GM18858 (cell line): ENCODE data around the gene KCNIP3.
"Not testable (repeated sequence)": the region's sequence is repeated elsewhere in the genome, so short reads cannot be mapped to it uniquely, and the experiment has no call there.

Source experiments
- ATAC-seq: cut with Tn5 transposase; IDR thresholded peaks from one replicate; pipeline ENCODE4 v1.9.1; 2021; ENCODE audit not compliant: unreplicated experiment

Gene KCNIP3

DNA sequence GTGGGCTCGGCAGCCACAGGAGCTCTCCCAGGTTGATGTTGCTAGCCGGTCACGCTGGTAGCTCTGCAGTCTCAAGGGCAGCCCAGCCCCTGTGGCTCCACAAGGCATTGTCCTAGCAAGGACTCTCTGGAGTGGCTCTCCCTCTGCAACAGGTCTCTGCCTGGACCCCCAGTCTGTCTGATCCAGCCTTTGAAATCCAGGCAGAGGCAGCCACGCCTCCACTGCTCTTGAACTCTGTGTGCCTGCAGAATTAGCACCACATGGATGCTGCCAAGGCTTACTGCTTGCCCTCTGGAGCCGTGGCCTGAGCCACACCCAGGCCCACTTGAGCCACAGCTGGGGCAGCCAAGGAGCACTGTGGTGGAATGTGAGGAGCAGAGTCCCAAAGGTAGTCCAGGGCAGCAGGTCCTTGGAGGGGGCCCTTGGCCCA is 62.4 kb downstream of the KCNIP3 start:
- no peak for ATAC-seq

DNA sequence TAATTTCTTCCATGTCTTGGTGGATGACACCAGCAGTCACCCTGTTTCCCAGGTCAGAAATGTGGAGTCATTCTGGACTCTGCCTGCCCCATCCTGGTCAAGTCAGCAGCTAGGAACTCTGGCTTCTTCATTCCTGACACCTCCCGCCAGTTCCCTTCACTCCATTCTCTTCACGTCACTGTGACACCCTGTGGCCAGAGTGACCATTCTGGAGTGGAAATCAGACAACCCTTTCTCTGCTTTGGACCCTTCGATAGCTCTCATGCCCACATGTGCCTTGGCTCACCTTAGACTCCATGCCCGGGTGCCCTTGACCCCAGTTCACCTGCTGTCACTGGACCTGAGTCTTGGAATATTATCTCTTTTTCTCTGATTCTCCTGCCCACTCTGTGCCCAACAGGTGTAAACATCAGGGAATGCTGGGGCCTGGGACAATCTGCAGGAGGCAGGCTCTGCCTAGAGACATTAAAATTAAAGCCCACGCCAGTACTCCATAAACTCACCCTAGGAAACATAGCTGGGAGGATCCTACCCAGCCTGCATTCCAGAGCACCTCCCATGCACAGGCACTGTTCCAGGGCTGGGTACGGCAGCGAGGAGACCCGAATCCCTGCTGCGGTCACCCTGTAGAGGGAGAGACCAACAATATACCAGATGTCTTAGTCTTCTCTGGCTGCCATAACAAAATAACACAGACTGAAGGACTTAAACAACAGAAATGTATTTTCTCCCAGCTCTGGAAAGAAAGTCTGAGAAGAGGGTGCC is 64.3 kb downstream of the KCNIP3 start:
- ATAC-seq, result no peak

DNA sequence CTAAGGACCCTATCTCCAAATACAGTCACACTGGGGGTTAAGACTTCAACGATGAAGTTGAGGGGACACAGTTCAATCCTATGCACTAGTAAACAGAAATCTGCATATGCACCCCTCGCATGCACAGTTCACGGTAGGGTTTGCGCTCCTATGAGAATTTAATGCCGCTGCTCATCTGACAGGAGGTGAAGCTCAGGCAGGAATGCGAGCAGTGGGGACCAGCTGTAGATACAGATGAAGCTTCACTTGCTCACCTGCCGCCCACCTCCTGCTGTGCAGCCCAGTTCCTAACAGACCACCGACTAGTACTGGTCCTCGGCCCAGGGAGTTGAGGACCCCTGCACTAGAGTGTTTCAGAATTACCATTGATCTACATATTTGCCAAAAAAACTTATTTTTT is 65.3 kb downstream of the KCNIP3 start:
- ATAC-seq, result no peak

DNA sequence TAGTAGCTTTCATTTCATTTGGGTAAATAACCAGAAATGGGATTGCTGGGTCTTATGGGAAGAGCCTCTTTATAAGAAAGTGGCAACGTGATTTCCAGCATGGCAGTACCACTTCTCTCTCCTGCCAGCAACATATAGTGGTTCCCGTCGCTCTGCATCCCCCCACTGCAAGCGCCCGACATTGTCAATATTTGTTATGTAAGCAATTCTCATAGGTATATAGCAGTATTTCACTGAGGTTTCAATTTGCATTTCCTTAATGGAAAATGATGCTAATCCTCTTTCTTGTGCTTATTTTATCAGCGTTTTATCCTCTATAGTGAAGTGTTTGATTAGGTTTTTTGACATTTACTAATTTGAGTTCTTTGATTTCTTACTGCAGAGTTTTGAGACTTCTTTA is 69.4 kb downstream of the KCNIP3 start:
- no peak for ATAC-seq

DNA sequence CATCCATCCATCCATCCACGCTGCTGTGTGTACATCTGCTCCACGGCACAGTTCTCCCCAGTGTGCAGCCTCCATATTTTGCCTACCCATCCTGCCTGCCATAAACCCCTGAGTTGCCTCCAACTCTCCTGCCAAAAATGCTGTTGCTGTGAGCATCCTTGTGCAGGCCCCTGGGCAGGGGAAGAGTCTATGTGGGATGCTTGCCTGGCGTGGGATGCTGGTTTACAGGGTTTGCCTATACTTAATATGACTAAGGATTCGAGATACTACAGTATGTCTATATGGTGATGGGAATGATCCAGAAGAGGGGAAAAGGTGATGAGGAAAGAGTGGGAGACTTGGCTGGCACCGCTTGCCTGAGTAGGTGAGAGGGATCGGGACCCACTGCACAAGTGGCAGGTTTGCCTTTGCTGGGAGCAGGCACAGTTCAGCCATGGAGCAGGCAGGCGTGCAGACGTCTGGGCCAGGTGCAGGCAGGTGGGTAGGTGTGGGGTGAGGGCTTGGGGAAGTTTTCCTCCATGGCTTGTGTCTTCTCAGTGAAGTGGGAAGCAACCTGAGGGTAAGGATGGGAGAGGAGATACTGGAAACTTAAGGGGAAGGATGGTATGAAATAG is 75.2 kb downstream of the KCNIP3 start:
- no peak for ATAC-seq

DNA sequence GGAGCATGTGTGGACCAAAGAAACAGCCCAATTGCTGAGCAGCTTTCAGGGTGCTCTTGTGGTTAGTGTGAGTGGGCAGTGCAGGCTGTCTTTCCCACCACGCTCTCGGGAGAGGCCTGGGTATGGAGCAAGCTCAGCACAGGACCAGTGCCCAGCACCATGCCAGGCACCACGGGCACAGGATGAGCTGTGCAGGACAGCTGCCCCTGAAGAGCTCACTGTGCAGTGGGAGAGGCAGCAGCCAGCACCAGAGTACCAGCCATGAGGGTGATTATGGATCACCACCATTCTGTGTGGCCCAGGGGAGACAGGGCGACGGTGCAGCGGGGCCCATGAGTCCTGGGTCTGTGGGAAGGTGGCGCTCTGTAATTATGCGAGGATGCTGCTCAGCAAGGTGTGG is 75.7 kb downstream of the KCNIP3 start:
- ATAC-seq, result no peak

DNA sequence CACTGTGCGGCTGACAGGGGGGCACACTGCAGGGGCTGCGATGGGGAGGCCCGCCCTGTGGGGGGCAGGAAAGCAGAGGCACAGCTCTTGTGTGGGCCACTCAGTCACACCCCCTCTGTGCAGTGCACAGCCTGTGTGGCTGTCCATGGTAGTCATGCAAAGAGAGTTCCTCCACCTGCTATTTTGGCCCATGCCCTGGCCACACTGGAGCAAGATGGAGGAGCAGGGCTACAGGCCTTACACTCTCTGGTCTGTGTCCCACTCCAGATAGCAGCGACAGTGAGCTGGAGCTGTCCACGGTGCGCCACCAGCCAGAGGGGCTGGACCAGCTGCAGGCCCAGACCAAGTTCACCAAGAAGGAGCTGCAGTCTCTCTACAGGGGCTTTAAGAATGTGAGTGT is 76.9 kb downstream of the KCNIP3 start:
- ATAC-seq, result no peak

DNA sequence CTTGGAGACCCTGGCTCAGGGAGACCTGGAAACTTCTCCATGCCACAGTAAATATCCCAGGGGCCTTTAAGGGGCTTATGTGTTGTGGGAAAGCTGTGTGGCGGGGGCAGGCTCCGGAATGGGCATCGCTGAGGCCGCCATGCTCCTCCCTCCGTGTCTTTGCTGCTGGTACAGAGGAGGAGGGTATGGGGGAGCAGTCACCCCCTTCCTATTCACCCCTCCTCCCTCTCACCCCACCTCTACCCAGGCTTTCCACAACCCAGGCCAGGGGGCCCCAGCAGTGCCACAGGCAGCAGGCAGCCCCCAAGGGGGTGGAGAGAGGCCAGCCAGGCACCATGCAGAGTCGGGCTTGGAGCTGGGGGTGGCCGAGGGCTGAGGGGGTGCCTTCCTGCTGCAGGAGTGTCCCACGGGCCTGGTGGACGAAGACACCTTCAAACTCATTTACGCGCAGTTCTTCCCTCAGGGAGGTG is 77.3 kb downstream of the KCNIP3 start:
- no peak for ATAC-seq

DNA sequence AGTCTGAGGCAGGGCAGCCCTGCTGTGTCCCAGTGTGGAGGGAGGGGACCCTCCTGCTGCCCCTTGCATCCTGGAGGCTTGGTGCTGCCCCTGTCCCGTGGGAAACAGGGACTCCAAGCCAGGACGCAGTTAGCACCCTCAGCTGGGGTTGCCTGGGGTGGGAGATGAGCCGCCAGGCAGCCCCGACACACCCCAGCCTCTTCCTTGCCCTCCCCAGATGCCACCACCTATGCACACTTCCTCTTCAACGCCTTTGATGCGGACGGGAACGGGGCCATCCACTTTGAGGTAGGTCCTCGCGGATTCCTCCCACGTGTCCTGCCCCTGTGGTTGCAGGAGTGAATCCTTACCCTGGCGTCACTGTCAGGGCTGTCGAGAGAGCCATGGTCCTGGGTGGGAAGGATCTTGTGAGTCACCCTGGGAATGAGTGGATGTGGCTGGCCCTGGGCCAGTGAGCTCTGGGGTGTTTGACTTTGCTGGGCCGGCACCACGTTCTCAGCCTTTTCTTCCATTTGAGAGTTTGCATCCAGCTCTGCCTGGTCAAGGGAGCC is 77.8 kb downstream of the KCNIP3 start:
- no peak for ATAC-seq

DNA sequence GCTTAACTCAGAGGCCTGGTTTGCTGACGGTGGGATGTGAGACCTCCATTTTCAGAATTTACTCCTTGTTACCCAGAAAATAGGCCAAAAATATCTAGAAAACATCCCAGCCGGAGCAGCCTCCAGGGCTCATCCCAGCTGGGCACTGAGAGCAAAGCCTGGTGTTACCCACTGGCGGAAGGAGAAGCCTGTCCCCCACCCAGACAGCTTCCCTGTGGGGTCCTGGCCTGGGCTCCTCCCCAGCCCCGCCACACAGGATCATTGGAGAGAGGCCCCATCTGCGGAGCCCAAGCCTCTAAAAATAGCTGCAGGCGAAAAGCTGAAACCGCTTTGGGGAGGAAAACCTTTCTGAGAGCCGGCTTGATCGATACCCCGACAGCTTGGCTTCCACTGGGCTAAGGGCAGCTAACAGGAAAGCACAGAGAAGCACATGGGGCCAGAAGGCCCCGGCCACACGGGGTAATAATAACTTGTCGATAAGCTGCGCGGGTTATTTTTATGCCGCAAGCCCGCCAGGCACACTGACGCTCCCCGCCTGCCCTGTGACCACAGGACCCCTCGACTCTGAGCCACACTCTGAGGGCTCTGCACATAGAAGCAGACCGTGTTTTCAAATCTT is 78.5 kb downstream of the KCNIP3 start:
- no peak for ATAC-seq

DNA sequence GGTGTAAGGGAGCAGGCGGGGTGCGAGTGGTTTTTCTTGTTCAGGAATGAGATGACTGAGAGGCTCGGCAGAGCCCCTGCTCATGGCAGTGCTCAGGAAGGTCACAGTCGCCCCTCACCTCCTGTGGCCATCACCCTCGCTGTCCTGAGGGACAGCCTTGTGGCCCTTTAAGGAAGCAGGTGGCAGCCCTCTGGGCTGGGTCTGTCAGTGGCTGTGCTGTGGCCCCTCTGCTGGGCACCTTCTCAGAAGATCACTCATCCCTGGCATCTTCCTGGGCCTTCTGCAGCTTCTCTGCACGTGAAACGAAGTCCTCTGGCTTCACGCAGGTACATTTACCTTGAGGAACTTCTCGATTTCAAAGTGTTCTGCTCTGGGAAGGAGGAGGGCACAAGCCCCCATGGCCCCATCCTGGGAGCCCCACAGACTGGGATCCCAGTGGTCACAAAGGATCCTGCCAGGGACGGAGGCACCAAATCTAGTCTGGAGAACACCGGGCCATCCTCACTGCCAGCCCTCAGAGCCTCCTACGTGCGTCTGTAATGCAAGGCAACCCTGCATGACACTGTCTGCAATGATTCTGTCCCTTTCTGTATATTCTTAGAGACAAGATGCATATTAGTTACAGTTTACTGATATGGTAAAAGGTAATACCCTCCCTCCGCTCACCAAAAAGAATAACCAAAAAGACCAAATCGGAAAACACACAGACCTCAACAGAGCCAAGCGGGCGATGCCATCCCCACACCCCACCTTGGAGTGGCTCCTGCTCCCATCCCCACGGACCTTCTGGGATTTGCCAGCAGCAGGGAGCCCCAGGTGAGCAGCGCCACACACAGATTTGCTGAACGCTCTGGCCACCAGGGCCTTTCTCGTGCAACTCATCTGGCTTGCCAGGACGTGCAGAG is 79.4 kb downstream of the KCNIP3 start:
- no peak for ATAC-seq

DNA sequence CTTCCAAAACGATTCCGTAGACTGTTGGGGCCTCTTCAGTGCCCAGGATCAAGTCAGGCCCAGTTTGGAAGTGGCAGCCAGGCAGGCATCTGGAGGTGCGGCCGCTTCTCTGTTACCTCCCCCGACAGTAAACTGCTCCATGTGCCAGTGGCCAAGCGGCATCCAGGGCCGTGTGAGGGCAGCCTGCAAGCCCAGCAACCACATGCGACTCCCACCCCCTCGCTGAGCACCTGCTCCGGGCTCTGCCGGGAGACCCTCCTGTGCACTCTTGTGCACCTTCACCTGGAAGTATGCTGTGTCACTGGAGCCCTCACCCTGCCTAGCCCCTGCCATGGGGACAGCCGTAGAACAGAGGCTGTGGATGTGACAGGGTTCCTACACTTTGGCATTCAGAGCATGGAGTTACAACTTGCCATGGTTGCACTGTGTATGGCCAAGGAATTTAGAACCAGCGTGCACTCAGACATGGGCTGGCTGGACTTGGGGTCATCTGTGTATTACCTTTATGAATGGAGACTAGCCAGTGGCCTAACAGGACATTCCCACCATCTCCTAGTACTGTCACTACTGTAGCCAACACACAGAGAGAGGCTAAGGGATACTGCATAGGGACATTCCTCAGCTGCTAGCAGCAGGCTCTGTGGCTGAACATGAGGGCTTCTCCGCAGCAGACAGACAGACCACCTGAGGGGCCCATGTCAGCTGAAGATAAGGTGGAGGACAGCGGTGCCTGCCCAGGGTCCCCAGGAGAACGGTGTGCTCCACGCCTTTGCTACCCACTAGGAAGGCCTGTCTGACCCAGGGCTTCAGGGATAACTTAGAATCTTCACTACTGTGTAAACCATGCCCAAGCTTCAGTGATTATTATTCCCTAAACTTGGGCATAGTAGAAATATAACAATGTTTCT is 80.3 kb downstream of the KCNIP3 start:
- ATAC-seq, result no peak

DNA sequence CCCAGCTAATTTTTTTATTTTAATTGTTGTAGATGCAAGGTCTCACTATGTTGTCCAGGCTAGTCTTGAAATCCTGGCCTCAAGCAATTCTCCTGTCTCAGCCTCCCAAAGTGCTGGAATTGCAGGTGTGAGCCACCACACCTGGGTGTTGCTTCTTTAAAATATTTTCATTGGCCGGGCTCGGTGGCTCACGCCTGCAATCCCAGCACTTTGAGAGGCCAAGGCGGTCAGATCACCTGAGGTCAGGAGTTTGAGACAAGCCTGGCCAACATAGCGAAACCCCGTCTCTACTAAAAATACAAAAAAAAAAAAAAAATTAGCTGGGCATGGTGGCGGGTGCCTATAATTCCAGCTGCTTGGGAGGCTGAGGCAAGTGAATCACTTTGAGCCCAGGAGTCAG is 81.1 kb downstream of the KCNIP3 start:
- not testable (repeated sequence) for ATAC-seq

DNA sequence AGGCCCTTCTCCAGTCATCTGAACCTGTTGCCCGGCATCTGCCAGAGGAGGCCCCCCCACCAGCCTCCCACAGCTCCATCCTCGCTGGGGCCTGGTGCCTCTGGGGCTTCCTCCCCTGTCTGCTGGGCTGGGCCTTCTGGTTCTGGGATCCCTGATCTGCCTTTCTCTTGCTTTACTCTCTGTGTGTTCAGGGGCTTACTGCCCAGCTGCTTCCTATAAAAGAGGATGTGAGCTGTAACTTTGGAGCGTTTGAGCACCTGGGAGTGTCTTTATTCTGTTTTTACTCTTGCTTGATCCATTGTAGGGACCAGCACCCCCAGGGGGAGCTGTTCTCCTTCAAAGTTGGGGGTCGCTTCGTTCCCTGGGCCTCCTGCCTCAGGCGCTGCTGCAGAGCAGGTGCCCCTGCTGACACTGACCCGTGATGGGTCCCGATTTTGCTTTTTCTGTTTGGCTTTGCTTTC is 82.3 kb downstream of the KCNIP3 start:
- ATAC-seq, result no peak

DNA sequence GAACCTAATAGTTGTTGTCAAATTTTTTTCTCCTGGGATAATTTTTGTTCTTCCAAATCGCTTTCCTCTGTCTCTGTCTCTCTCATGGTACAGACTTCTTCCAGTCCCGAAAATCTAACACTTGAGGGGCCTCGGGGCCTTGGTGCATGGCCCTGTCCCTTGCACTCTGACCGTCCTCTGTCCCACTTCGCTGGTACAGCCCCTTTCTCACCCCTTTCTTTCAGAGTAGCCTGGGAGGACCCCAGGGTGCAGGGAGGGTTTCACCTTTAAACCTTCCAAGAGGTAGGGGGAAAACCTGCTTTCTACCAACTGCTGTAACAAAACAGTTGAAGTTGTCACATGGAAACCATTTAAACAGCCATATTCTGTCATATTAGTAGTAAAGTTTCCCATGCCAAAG is 83.1 kb downstream of the KCNIP3 start:
- no peak for ATAC-seq

DNA sequence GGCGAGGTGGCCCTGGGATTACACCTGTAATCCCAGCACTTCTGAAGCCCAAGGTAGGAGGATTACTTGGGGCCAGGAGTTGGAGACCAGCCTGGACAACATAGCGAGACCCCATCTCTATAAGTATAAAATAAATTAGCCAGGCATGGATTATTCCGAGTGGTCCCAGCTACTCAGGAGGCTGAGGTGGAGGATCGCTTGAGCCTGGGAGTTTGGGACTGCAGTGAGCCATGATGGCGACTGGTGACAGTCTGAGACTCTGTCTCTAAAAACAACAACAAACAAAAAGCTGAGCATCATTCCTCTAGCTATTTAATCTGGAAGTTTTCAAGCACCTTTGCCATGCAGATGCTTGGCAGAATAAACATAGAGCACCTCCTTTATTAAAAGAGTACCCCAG is 83.6 kb downstream of the KCNIP3 start:
- ATAC-seq, result no peak

DNA sequence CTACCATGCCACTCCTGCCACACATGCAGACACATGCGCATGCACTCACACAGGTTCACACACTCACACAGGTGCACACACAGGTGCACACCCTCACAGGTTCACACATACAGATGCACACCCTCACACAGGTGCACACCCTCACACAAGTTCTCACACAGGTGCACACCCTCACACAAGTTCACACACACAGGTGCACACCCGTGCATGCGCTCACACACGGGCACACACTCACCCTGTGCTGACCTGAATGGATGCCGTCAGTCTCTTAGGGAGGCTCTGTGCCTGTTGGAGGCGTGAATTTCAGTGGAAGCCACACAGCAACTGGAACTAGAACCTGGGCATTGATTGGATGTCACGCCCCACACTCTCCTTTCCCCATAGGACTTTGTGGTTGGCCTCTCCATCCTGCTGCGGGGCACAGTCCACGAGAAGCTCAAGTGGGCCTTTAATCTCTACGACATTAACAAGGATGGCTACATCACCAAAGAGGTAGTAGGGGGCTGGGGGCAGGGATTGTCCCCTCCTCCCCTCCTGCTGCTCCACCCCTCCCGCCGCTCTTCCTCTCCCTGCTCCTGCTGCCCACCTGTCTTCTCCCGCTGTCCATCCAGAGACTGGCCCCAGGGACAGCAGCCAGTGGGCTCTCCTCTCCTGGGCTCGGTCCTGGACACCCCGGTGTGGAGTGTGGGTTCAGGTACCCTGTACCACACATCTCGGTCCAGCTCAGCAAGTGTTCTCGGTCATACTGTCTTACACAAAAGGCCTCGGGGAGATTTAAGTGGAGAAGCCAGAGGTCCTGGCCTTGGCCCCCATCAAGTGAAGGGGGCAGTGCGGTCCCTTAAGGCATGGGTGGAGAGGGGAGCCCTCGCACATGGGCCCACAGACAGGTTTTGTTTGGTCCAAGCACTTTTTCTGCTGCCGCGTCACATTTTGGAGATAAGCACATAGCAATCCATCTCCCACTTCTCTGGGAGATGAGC is 84.4 kb downstream of the KCNIP3 start:
- ATAC-seq, result no peak

DNA sequence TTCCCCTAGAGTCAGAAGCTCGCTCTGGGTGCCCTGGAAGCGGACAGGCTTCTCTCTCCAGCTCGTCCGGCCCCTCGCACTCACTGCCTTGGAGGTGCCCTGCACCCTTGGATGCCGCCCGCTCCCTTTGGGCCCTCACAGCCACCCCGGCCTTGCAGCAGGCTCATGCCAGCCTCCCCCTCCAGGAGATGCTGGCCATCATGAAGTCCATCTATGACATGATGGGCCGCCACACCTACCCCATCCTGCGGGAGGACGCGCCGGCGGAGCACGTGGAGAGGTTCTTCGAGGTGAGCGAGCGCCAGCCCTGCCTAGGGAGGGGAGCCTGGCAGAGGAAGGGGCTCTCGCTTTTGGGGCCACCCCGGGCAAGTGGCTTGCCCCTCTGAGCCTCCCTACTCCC is 85.0 kb downstream of the KCNIP3 start:
- no peak for ATAC-seq
